ENCODE results near the gene BTBD9. TPM values are rescaled to one million over a fixed set of nuclear protein-coding genes. Genes with fewer than 3 reads are reported as not detected.

BTBD9 gene
- total RNA-seq, 1 donor from 2014 or later: 17.2 TPM

- H3K4me3 ChIP-seq (ENCODE audit: low read length in 3 of 3): no peak overlapping the region
- H3K27me3 ChIP-seq (ENCODE audit: control insufficient read depth in 3 of 3, insufficient read depth in 3 of 3, low read length in 3 of 3): no peaks in the 10 kb centered on the region
- no peak overlapping the region for H3K27ac ChIP-seq (ENCODE audit: low read depth, low read length)
- H3K9ac ChIP-seq (ENCODE audit: low read depth in 1 of 3, low read length in 3 of 3): no peak overlapping the region
- H3K36me3 ChIP-seq (ENCODE audit: control insufficient read depth in 3 of 3, insufficient read depth in 3 of 3, low read length in 3 of 3): no peaks in the 10 kb centered on the region
- H3K9me3 ChIP-seq (ENCODE audit: control insufficient read depth in 3 of 3, low read length in 3 of 3): no peaks in the 10 kb centered on the region
- H3K4me1 ChIP-seq (ENCODE audit: control insufficient read depth in 3 of 3, insufficient read depth in 3 of 3, low read length in 3 of 3): no peaks in the 10 kb centered on the region
Measured at GRCh38 chr6:38453861-38454260, 185.9 kb downstream of the BTBD9 start.

DNA sequence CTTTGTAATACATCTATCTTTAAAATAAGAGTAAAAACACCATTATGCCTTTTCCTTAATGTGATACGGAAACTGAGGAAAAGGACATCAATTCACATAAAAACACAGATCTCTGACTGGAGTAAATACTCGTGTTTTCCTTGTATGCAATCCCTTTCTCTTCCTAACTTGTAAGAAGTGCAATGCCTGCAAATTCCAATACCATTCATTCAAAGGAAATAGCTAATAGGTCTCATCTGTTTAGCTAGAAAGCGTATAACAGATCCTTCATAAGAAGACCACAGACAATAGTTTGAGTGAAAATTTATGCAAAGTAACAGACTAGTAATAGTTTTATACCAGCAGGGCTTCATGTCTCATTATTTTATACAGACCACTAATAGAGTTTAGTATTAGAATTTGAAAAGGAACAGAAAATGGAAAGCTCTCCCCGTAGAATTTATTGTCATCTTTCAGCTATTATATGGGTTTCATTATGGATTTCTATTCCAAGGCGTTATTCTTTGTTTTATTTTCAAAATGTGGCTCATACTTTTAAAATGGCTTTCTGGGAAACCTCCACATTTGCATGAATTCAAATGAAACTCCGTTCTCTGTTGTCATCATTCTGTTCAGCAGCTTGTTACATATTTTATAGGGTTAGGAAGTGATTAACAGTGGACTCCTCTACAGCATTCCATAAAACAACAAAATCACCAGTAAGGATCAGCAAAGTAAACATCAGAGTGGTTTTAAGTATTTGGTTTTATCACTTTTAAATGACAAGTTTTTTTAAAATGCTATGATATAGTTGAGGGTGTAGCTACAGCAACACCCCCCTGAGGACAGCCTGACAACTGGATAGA lies 186.7 kb downstream of the BTBD9 start:
- Histone ChIP-seq H3K9ac (ENCODE audit: low read depth in 1 of 3, low read length in 3 of 3) (no peak overlapping the region), H3K4me3 (ENCODE audit: low read length in 3 of 3) (no peak overlapping the region), H3K36me3 (ENCODE audit: control insufficient read depth in 3 of 3, insufficient read depth in 3 of 3, low read length in 3 of 3) (no peaks in the 10 kb centered on the region), H3K9me3 (ENCODE audit: control insufficient read depth in 3 of 3, low read length in 3 of 3) (no peaks in the 10 kb centered on the region), H3K4me1 (ENCODE audit: control insufficient read depth in 3 of 3, insufficient read depth in 3 of 3, low read length in 3 of 3) (no peaks in the 10 kb centered on the region), H3K27me3 (ENCODE audit: control insufficient read depth in 3 of 3, insufficient read depth in 3 of 3, low read length in 3 of 3) (no peaks in the 10 kb centered on the region), H3K27ac (ENCODE audit: low read depth, low read length) (no peak overlapping the region)

DNA sequence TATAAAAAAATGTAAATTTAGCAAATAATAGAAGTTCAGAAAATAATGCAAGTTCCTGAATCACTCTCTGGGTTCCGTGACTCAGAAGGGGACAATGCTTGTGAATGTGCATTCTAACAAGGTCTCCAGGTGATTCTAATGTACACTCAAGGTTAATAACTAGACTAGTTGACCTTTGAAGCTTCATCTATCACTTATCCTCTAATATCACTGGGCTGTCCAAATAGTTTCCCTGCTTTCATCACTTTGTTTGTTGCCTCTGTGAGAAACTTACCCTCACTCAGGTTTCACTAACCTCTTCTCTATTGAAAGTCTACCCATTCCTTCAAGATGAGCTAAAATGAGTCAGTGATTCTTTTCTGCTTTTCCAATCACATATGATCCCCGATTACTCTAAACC lies 189.0 kb downstream of the BTBD9 start:
- Histone ChIP-seq H3K27me3 (ENCODE audit: control insufficient read depth in 3 of 3, insufficient read depth in 3 of 3, low read length in 3 of 3) (no peaks in the 10 kb centered on the region), H3K36me3 (ENCODE audit: control insufficient read depth in 3 of 3, insufficient read depth in 3 of 3, low read length in 3 of 3) (no peaks in the 10 kb centered on the region)

GRCh38 chr6:38445925-38446324 lies 193.8 kb downstream of the BTBD9 start:
- H3K36me3 ChIP-seq (ENCODE audit: control insufficient read depth in 3 of 3, insufficient read depth in 3 of 3, low read length in 3 of 3): no peaks in the 10 kb centered on the region
- no peaks in the 10 kb centered on the region for H3K9me3 ChIP-seq (ENCODE audit: control insufficient read depth in 3 of 3, low read length in 3 of 3)
- H3K9ac ChIP-seq (ENCODE audit: low read depth in 1 of 3, low read length in 3 of 3): no peak overlapping the region
- H3K4me3 ChIP-seq (ENCODE audit: low read length in 3 of 3): no peak overlapping the region
- no peaks in the 10 kb centered on the region for H3K27me3 ChIP-seq (ENCODE audit: control insufficient read depth in 3 of 3, insufficient read depth in 3 of 3, low read length in 3 of 3)
- H3K4me1 ChIP-seq (ENCODE audit: control insufficient read depth in 3 of 3, insufficient read depth in 3 of 3, low read length in 3 of 3): no peaks in the 10 kb centered on the region
- H3K27ac ChIP-seq (ENCODE audit: low read depth, low read length): no peak overlapping the region

More for the DNA sequence above, 189.0 kb downstream of the BTBD9 start:
- Histone ChIP-seq H3K4me3 (ENCODE audit: low read length in 3 of 3) (no peak overlapping the region), H3K4me1 (ENCODE audit: control insufficient read depth in 3 of 3, insufficient read depth in 3 of 3, low read length in 3 of 3) (no peaks in the 10 kb centered on the region), H3K9ac (ENCODE audit: low read depth in 1 of 3, low read length in 3 of 3) (no peak overlapping the region), H3K27ac (ENCODE audit: low read depth, low read length) (no peak overlapping the region), H3K9me3 (ENCODE audit: control insufficient read depth in 3 of 3, low read length in 3 of 3) (no peaks in the 10 kb centered on the region)

GRCh38 chr6:38445336-38445735 lies 194.4 kb downstream of the BTBD9 start:
- Histone ChIP-seq H3K4me1 (ENCODE audit: control insufficient read depth in 3 of 3, insufficient read depth in 3 of 3, low read length in 3 of 3) (no peaks in the 10 kb centered on the region), H3K9me3 (ENCODE audit: control insufficient read depth in 3 of 3, low read length in 3 of 3) (no peaks in the 10 kb centered on the region), H3K27ac (ENCODE audit: low read depth, low read length) (no peak overlapping the region), H3K36me3 (ENCODE audit: control insufficient read depth in 3 of 3, insufficient read depth in 3 of 3, low read length in 3 of 3) (no peaks in the 10 kb centered on the region), H3K4me3 (ENCODE audit: low read length in 3 of 3) (no peak overlapping the region), H3K9ac (ENCODE audit: low read depth in 1 of 3, low read length in 3 of 3) (no peak overlapping the region), H3K27me3 (ENCODE audit: control insufficient read depth in 3 of 3, insufficient read depth in 3 of 3, low read length in 3 of 3) (no peaks in the 10 kb centered on the region)

GRCh38 chr6:38443352-38444144 lies 196.2 kb downstream of the BTBD9 start:
- H3K27ac ChIP-seq (ENCODE audit: low read depth, low read length): no peak overlapping the region

DNA sequence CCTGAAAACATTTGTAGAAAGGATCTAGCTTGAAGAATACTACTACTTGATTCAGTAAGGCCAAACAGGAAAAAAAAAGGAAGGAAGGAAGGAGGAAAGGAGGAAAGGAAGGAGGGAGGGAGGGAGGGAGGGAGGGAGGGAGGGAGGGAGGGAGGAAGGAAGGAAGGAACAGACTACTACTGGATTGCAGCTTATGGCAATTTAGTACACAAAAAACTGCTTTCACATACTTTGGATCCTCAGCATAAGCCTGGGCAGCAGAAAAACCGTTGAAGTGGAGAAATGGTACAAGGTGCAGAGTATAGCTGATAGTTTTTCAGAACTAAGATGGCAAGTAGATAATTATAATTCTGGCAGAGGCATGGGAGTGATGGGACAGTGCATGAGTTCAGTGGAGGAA lies 201.6 kb downstream of the BTBD9 start:
- H3K9ac ChIP-seq (ENCODE audit: low read depth in 1 of 3, low read length in 3 of 3): no peak overlapping the region
- no peaks in the 10 kb centered on the region for H3K27me3 ChIP-seq (ENCODE audit: control insufficient read depth in 3 of 3, insufficient read depth in 3 of 3, low read length in 3 of 3)
- no peaks in the 10 kb centered on the region for H3K9me3 ChIP-seq (ENCODE audit: control insufficient read depth in 3 of 3, low read length in 3 of 3)
- H3K4me1 ChIP-seq (ENCODE audit: control insufficient read depth in 3 of 3, insufficient read depth in 3 of 3, low read length in 3 of 3): no peaks in the 10 kb centered on the region
- no peaks in the 10 kb centered on the region for H3K36me3 ChIP-seq (ENCODE audit: control insufficient read depth in 3 of 3, insufficient read depth in 3 of 3, low read length in 3 of 3)
- H3K4me3 ChIP-seq (ENCODE audit: low read length in 3 of 3): no peak overlapping the region
- no peak overlapping the region for H3K27ac ChIP-seq (ENCODE audit: low read depth, low read length)

More at GRCh38 chr6:38443352-38444144, 196.2 kb downstream of the BTBD9 start:
- Histone ChIP-seq H3K4me3 (ENCODE audit: low read length in 3 of 3) (no peak overlapping the region), H3K9ac (ENCODE audit: low read depth in 1 of 3, low read length in 3 of 3) (no peak overlapping the region), H3K27me3 (ENCODE audit: control insufficient read depth in 3 of 3, insufficient read depth in 3 of 3, low read length in 3 of 3) (no peaks in the 10 kb centered on the region), H3K9me3 (ENCODE audit: control insufficient read depth in 3 of 3, low read length in 3 of 3) (no peaks in the 10 kb centered on the region), H3K36me3 (ENCODE audit: control insufficient read depth in 3 of 3, insufficient read depth in 3 of 3, low read length in 3 of 3) (no peaks in the 10 kb centered on the region), H3K4me1 (ENCODE audit: control insufficient read depth in 3 of 3, insufficient read depth in 3 of 3, low read length in 3 of 3) (no peaks in the 10 kb centered on the region)

- H3K27ac ChIP-seq (ENCODE audit: low read depth, low read length): no peak overlapping the region
- no peaks in the 10 kb centered on the region for H3K27me3 ChIP-seq (ENCODE audit: control insufficient read depth in 3 of 3, insufficient read depth in 3 of 3, low read length in 3 of 3)
- no peaks in the 10 kb centered on the region for H3K4me1 ChIP-seq (ENCODE audit: control insufficient read depth in 3 of 3, insufficient read depth in 3 of 3, low read length in 3 of 3)
- H3K9ac ChIP-seq (ENCODE audit: low read depth in 1 of 3, low read length in 3 of 3): no peak overlapping the region
- H3K4me3 ChIP-seq (ENCODE audit: low read length in 3 of 3): no peak overlapping the region
- no peaks in the 10 kb centered on the region for H3K36me3 ChIP-seq (ENCODE audit: control insufficient read depth in 3 of 3, insufficient read depth in 3 of 3, low read length in 3 of 3)
- H3K9me3 ChIP-seq (ENCODE audit: control insufficient read depth in 3 of 3, low read length in 3 of 3): no peaks in the 10 kb centered on the region
Measured at GRCh38 chr6:38436726-38437465, 202.8 kb downstream of the BTBD9 start.

GRCh38 chr6:38435330-38435729 lies 204.4 kb downstream of the BTBD9 start:
- Histone ChIP-seq H3K4me3 (ENCODE audit: low read length in 3 of 3) (no peak overlapping the region), H3K36me3 (ENCODE audit: control insufficient read depth in 3 of 3, insufficient read depth in 3 of 3, low read length in 3 of 3) (no peaks in the 10 kb centered on the region), H3K9ac (ENCODE audit: low read depth in 1 of 3, low read length in 3 of 3) (no peak overlapping the region), H3K4me1 (ENCODE audit: control insufficient read depth in 3 of 3, insufficient read depth in 3 of 3, low read length in 3 of 3) (no peaks in the 10 kb centered on the region), H3K27me3 (ENCODE audit: control insufficient read depth in 3 of 3, insufficient read depth in 3 of 3, low read length in 3 of 3) (no peaks in the 10 kb centered on the region), H3K9me3 (ENCODE audit: control insufficient read depth in 3 of 3, low read length in 3 of 3) (no peaks in the 10 kb centered on the region), H3K27ac (ENCODE audit: low read depth, low read length) (no peak overlapping the region)

Measured in skeletal muscle tissue (tissue), 4 donors.